ENCODE measurements around the gene DHH. TPM values are rescaled to one million over a fixed set of nuclear protein-coding genes. Genes with fewer than 3 reads are reported as not detected.

Gene DHH
- total and polyA plus RNA-seq, 2 experiments from 2014 or later: not detected

GRCh38 chr12:49038291-49038955, 56.2 kb downstream of the DHH start:
- H3K36me3 ChIP-seq (ENCODE audit: insufficient read depth): peaks cover 28% of the 10 kb centered on the region
- H2AFZ ChIP-seq: no peak overlapping the region
- DNase-seq (ENCODE audit: low spot score): no peak
- H3K4me1 ChIP-seq (ENCODE audit: insufficient read depth): no peaks in the 10 kb centered on the region
- no peak overlapping the region for H3K27ac Mint-ChIP-seq
- H3K9me3 Mint-ChIP-seq: no peaks in the 10 kb centered on the region
- H3K27ac ChIP-seq (ENCODE audit: low read depth): no peak overlapping the region
- no peak for ATAC-seq
- peaks cover 4% of the 10 kb centered on the region for H3K27me3 Mint-ChIP-seq (ENCODE audit: insufficient read depth, low read depth, poor library complexity)
- no peaks in the 10 kb centered on the region for H3F3A ChIP-seq (replicated peaks; ENCODE audit: low read depth)
- H3K79me2 ChIP-seq (replicated peaks; ENCODE audit: insufficient read depth): no peaks in the 10 kb centered on the region
- H3K4me2 ChIP-seq: no peak overlapping the region
- no peak overlapping the region for H3K4me3 Mint-ChIP-seq
- peaks cover 88% of the 10 kb centered on the region for H3K36me3 Mint-ChIP-seq (ENCODE audit: low read depth)
- no peak overlapping the region for H3K4me3 ChIP-seq
- no peak for TF ChIP-seq NANOG (IDR thresholded peaks at IDR 0.05; ENCODE audit: borderline replicate concordance)
- TF ChIP-seq ZNF331 (CRISPR knock-in tag; IDR thresholded peaks at IDR 0.05; ENCODE audit: low read depth): no peak
- no peak for TF ChIP-seq STAT1 (IDR thresholded peaks at IDR 0.05; ENCODE audit: unreplicated experiment)
- no peak for TF ChIP-seq ZNF462 (CRISPR knock-in tag; IDR thresholded peaks at IDR 0.05)
- TF ChIP-seq JUNB (IDR thresholded peaks at IDR 0.05; ENCODE audit: unreplicated experiment): no peak
- no peak for TF ChIP-seq REST (IDR thresholded peaks at IDR 0.05; ENCODE audit: unreplicated experiment)
- TF ChIP-seq EZH2 (IDR thresholded peaks at IDR 0.05; ENCODE audit: low read depth, unreplicated experiment): no peak
- no peak for TF ChIP-seq CREB1 (CRISPR knock-in tag; IDR thresholded peaks at IDR 0.05; ENCODE audit: low read depth)
- no peak for TF ChIP-seq ETS1 (IDR thresholded peaks at IDR 0.05)
- TF ChIP-seq CTCF (conservative IDR thresholded peaks at IDR 0.05; ENCODE audit: low read depth in 2 of 2): no peak
- no peaks in the 10 kb centered on the region for H3K4me1 Mint-ChIP-seq
- H3K27me3 ChIP-seq (ENCODE audit: insufficient read depth): no peaks in the 10 kb centered on the region
- H4K20me1 ChIP-seq (replicated peaks; ENCODE audit: insufficient read depth): peaks cover 17% of the 10 kb centered on the region
- H3K9me2 ChIP-seq (ENCODE audit: insufficient read depth): no peaks in the 10 kb centered on the region
